GM18505 (cell line): ENCODE measurements around the gene ST7L.

Experiments used
- ATAC-seq: cut with Tn5 transposase; IDR thresholded peaks from one replicate; pipeline ENCODE4 v1.9.1; 2021; ENCODE audit not compliant: unreplicated experiment
- POLR2A ChIP-seq: IDR thresholded peaks from 4 replicates; pipeline ENCODE4 v1.6.1; 2011; ENCODE audit warnings: borderline replicate concordance; ENCODE audit not compliant: insufficient read depth, insufficient read length; ENCODE audit errors: extremely low read depth

ST7L gene

GRCh38 chr1:112527266-112528010, 91.5 kb downstream of the ST7L start:
- no peak for ATAC-seq
- TF ChIP-seq POLR2A, result no peak

GRCh38 chr1:112524986-112525385, 94.0 kb downstream of the ST7L start:
- ATAC-seq, result no peak

GRCh38 chr1:112524251-112524650, 94.7 kb downstream of the ST7L start:
- no peak for TF ChIP-seq POLR2A
- ATAC-seq, result no peak

More at GRCh38 chr1:112524986-112525385, 94.0 kb downstream of the ST7L start:
- TF ChIP-seq POLR2A, result no peak

GRCh38 chr1:112522621-112523020, 96.3 kb downstream of the ST7L start:
- no peak for ATAC-seq

GRCh38 chr1:112520166-112520565, 98.8 kb downstream of the ST7L start:
- ATAC-seq, result no peak
- no peak for TF ChIP-seq POLR2A

More at GRCh38 chr1:112522621-112523020, 96.3 kb downstream of the ST7L start:
- no peak for TF ChIP-seq POLR2A

- no peak for ATAC-seq
- no peak for TF ChIP-seq POLR2A
Observed at GRCh38 chr1:112518186-112518585, 100.8 kb downstream of the ST7L start.

GRCh38 chr1:112517646-112518045, 101.3 kb downstream of the ST7L start:
- TF ChIP-seq POLR2A, result no peak
- no peak for ATAC-seq

GRCh38 chr1:112517231-112517630, 101.7 kb downstream of the ST7L start:
- no peak for TF ChIP-seq POLR2A
- no peak for ATAC-seq

- no peak for TF ChIP-seq POLR2A
- ATAC-seq, result no peak
Observed at GRCh38 chr1:112516141-112516540, 102.8 kb downstream of the ST7L start.

GRCh38 chr1:112515311-112516009, 103.5 kb downstream of the ST7L start:
- TF ChIP-seq POLR2A, result no peak
- no peak for ATAC-seq

- no peak for ATAC-seq
- no peak for TF ChIP-seq POLR2A
Observed at GRCh38 chr1:112514901-112515300, 104.0 kb downstream of the ST7L start.

GRCh38 chr1:112513112-112513870, 105.7 kb downstream of the ST7L start:
- TF ChIP-seq POLR2A, result no peak
- ATAC-seq, result no peak

GRCh38 chr1:112511897-112512296, 107.0 kb downstream of the ST7L start:
- no peak for ATAC-seq
- no peak for TF ChIP-seq POLR2A
